CD4-positive, alpha-beta T cell treated with Interferon alpha-2 for 1 hour (primary cell): ENCODE results near the gene PGAM2.
"Not testable (repeated sequence)": the region's sequence is repeated elsewhere in the genome, so short reads cannot be mapped to it uniquely, and the experiment has no call there.

Experiments used
- DNase-seq, 2 donors: peaks; one replicate each; pipeline ENCODE4 v3.0.0-alpha.2; 2020 to 2022

PGAM2 gene

GRCh38 chr7:44018857-44019807 is 46.2 kb downstream of the PGAM2 start:
- peak; percentile 98 to 100 for DNase-seq

- not testable (repeated sequence) for DNase-seq
These were observed 50.3 kb downstream of the PGAM2 start for GRCh38 chr7:44015090-44015489.
